GM21526 (cell line): ENCODE measurements around the gene ADGRG4.
A peak's percentile ranks its signal among the peaks of the same experiment; 100 is the strongest.
"Not testable (repeated sequence)": the region's sequence is repeated elsewhere in the genome, so short reads cannot be mapped to it uniquely, and the experiment has no call there.

ENCODE experiments used
- ATAC-seq: cut with Tn5 transposase; IDR thresholded peaks from one replicate; pipeline ENCODE4 v1.9.1; 2021; ENCODE audit warnings: moderate library complexity; ENCODE audit not compliant: unreplicated experiment, low FRiP score

ADGRG4 gene

GRCh38 chrX:136300721-136301120 lies at the start of gene ADGRG4:
ADGRG4 (plus strand) TSS chrX:136300963; CDS start chrX:136308778, 7,815 bp downstream.
- not testable (repeated sequence) for ATAC-seq

DNA sequence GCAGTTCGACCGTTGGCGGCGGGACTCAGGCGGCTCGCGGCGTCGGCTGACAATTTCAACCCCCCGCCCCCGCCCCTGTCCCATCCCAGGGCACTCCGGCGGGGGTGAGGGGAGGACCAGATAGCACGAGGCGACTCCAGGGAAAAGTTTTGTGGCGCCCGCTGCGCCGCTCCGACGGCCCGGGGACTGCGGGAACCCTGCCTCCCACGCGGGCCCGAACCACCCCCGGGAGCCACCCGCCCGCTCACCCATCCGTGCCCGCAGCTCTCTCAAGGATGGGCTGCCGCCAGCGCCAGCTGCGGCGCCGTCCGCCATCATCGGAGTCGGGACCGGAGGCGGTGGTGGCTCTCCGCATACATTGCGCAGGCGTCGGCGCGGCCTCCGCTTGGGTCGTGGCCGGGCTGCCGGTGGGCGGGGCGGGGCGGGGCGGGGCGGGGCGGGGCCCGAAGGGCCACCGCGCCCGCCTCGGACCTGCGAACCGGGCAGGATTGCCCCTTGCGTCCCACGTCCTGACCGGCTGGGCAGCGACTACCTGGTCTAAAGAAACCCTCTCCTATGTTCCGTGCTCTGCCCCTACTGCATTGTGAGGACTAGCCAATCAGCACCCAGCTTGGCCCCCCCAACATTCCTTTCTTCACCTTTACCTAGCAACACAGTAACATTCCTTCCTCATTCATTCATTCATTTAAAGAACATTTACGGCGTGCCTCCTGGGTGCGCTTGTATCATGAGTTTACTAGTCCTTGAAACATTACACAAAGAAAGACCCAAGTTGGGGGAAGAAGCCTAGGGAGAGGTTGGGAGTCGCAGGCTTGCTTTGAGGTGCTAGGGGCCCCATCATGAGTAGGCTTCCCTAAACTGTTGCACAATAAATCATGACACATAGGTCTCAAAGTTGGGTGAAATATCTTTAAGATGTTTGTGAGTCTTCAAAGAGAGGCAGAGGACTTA lies 49.4 kb upstream of the ADGRG4 start, which contains the start of gene MAP7D3:
TSS of gene MAP7D3 (minus strand) at position 360 of the 951 bp plus-strand sequence. CDS start at position 318, 42 bp downstream.
- peak; percentile 74 for ATAC-seq

DNA sequence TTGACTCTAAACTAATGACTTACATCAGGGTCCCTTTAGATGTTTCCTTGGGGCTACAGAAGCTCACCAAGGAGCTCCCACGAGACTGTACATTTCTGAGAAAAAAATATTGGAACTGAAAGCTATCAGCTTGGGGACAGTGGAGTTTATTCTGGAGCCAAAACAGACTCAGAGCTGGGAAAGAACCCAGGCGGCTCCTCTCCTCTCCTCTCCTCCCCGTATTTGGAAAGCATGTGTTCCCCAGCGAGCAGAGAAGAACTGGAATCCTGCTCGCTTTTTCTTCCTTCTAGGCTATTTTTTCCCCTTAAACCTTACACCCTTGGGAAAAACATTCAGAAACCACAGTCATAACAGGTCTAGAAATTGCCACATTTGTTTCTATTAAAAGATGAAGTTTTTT lies 45.2 kb upstream of the ADGRG4 start:
- ATAC-seq = no peak

DNA sequence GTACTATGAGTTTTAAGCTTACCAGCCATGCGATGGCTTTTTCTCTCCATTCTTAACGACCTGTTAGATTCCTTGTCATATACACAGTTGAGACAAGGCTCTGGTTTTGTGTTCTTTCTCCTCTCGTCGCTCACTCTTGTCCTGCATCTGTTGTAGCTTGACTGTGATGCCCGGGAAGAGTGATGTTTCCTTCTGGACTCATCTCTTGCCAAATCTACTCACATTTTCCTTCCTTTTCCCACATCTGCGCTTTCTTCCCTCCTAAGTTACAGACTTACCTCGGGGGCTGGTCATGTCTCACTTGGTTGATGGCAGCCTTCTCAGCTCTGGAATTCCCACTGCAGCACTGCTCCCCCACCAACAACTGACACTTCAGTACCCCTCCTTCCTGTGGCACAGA lies 44.7 kb upstream of the ADGRG4 start:
- no peak for ATAC-seq

GRCh38 chrX:136258951-136259350 lies 41.8 kb upstream of the ADGRG4 start:
- ATAC-seq = no peak

DNA sequence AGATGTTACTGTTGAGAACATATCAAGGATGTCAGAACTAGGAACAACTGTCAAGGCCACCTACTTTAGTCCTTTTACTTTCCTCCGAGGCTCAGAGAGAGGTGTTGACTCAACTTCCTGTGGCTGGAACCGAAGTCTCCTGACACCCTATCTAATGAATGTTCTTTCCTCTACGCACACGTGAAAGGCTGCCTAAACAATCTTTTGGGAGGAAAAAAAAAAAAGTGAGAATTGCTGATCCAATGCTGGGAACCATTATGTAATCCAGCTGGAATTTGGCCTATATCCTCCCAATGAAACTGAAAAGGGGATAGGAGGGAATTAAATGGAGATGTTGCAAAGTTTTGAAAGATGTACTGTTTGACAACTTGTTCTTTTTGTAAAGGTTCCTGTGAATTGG lies 41.2 kb upstream of the ADGRG4 start:
- no peak for ATAC-seq

DNA sequence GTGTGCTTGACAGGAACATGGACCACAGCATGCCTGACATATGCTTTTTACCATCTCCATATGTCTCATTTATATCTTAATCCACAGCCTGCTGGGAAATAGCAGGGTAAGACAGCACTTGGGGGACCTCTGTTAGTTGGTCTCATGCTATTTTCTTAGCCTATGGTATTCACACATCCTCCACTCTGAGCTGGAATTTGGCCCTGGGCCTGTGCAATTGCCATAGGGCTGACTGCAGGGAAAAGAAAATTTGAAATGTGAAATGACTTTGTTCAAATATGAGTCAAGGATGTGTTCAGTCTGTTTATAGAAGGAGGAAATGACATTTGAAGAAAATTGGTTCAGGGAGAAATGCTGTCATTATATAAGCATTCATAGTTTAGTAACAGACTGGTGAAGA lies 40.0 kb upstream of the ADGRG4 start:
- ATAC-seq = no peak

DNA sequence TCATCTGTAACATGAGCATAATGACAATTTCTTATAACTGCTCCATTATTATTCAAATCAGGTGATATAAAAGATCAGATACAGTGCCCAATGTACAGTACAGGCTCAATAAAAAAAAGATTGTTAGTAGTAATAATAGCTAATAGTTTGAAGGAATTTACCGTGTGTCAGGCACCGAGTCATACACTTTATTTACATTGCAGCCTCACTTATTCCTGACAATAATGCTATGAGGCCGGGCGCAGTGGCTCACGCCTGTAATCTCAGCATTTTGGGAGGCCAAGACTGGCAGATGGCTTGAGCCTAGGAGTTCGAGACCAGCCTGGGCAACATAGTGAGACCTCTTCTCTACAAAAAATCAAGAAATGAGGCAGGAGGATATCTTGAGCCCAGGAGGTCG lies 39.4 kb upstream of the ADGRG4 start:
- no peak for ATAC-seq

GRCh38 chrX:136262243-136262642 lies 38.5 kb upstream of the ADGRG4 start:
- ATAC-seq = no peak

DNA sequence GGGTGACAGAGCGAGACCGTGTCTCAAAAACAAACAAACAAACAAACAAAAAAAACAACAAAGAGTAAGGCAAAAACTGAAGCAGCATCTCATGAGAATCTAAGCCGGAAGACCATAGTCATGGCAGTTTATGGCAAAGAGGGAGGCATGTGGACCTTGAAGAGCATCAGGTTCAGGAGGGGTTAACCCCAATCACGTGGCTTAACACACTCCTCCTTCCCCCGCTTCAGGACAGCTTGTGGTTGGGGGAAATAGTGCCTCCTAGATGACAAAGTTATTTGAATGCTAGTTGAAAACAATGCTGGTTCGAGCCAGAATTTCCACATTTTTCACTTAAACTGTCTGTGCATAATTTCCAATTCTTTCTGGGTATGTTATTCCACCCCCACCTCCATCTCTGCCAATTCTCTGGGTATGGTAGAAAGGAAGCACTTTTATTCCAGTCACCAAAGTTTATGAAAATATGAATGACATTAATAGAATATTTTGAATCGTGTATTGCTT lies 37.9 kb upstream of the ADGRG4 start:
- no peak for ATAC-seq

- ATAC-seq = no peak
Measured at GRCh38 chrX:136266828-136267227, 33.9 kb upstream of the ADGRG4 start.

GRCh38 chrX:136268051-136269048 lies 32.4 kb upstream of the ADGRG4 start:
- peak; percentile 73 for ATAC-seq

- ATAC-seq = no peak
Measured at GRCh38 chrX:136269921-136270320, 30.8 kb upstream of the ADGRG4 start.

GRCh38 chrX:136271300-136271699 lies 29.5 kb upstream of the ADGRG4 start:
- ATAC-seq = no peak

DNA sequence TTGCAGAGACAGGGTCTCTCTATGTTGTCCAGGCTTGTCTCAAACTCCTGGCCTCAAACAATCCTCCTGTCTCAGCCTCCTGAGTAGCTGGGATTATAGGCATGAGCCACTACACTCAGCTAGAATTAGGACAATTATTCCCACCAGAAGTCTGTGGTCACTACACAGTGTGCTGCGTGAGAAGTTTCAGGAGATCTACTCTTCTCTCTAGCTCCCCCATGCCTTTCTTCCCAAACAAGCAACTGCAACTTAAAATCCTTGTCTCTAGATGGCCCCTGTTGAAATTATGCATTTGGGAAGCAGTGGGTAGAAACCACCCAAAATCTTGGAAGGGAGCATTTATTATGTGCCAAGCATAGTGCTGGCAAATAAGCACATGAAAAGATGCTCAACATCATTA lies 28.4 kb upstream of the ADGRG4 start:
- no peak for ATAC-seq

DNA sequence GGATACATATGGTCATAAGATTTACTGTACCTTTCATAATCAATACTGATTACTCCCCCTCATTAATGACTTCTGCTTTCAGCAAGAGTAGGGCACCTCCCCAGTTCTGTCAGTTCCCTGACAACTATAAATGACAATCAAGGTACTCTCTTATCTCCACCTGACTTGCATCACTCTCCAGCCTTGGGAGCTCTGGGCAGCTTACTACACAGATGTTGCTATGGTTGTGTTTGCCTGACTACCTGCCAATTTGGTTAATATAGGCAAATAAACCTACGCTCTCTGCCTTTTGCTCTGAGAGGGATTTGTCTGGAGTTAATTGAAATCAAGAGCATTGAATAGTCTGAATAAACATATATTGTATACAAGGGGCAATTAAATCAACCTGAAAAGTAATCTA lies 26.8 kb upstream of the ADGRG4 start:
- ATAC-seq = no peak

- ATAC-seq = no peak
Measured at GRCh38 chrX:136275553-136275952, 25.2 kb upstream of the ADGRG4 start.

DNA sequence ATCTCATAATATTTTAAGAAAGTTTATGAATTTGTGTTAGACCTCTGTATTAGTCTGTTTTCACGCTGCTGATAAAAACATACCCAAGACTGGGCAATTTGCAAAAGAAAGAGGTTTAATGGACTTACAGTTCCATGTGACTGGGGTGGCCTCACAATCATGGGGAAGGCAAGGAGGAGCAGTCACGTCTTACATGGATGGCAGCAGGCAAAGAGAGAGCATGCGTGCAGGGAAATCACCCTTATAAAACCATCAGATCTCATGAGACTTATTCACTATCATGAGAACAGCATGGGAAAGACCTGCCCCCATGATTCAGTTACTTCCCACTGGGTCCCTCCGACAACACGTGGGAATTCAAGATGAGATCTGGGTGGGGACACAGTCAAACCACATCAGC lies 14.4 kb upstream of the ADGRG4 start:
- not testable (repeated sequence) for ATAC-seq

DNA sequence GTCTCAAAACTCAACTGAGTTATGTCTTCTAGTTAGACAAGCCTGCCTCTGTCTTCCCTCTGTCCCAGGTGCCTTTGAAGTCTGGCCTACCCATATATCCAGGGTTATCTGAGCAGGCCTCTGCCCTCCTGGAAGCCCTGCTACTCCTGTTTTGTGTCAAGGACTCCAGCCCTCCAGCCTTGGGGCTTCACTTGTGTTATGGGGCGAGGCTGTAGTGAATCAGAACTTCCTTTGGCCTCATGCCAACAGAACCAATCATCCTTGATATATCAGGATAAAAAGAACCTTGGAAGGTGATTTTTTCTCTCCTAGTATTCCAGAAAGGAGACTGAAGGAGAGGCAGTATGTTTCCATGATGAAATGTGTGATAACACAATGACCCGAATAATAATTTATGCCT lies 8.9 kb upstream of the ADGRG4 start:
- ATAC-seq = no peak

DNA sequence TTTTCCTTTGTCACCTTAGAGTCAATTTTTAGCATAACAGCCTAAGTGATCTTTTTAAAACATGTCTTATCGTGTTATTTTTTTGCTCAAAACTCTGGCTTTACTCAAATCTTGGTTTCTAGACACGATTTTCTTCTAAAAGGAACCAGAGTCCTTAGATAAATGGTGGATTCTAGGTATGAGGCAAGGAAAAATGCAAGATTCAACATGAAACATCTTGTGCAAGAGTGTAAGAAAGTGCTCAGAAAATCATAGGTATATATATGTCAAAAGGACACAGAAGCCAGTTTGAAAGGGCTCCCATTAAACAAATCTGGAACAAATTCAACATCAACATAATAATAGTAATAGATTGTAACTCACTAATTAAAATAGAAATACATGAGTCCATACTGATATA lies 8.1 kb upstream of the ADGRG4 start:
- ATAC-seq = no peak

GRCh38 chrX:136295380-136295779 lies 5.4 kb upstream of the ADGRG4 start:
- no peak for ATAC-seq
